ENCODE results near the gene DUSP22. TPM values are rescaled to one million over a fixed set of nuclear protein-coding genes. Genes with fewer than 3 reads are reported as not detected.

Gene DUSP22
- polyA plus RNA-seq, 1 experiment: 5.4 TPM

- Histone ChIP-seq H3K9me3 (ENCODE audit: control insufficient read depth, insufficient read depth, low read length) (peaks cover 40% of the 10 kb centered on the region), H3K27ac (ENCODE audit: low read depth, low read length) (no peak overlapping the region), H3K4me3 (ENCODE audit: low read depth, low read length) (no peak overlapping the region), H3K27me3 (ENCODE audit: control insufficient read depth, insufficient read depth, low read length) (no peaks in the 10 kb centered on the region)
- ChIA-PET CTCF (no interaction called here), POLR2A (no interaction called here)
- no peak for DNase-seq (ENCODE audit: low read depth, low spot score)
- no peak for TF ChIP-seq CTCF (IDR thresholded peaks at IDR 0.05; ENCODE audit: low read depth, low read length)
Measured at GRCh38 chr6:329888-330691, 37.8 kb downstream of the DUSP22 start.

- Histone ChIP-seq H3K9me3 (ENCODE audit: control insufficient read depth, insufficient read depth, low read length) (peaks cover 39% of the 10 kb centered on the region), H3K4me3 (ENCODE audit: low read depth, low read length) (no peak overlapping the region), H3K27me3 (ENCODE audit: control insufficient read depth, insufficient read depth, low read length) (no peaks in the 10 kb centered on the region), H3K27ac (ENCODE audit: low read depth, low read length) (no peak overlapping the region)
- no peak for TF ChIP-seq CTCF (IDR thresholded peaks at IDR 0.05; ENCODE audit: low read depth, low read length)
- no peak for DNase-seq (ENCODE audit: low read depth, low spot score)
- ChIA-PET CTCF (no interaction called here), POLR2A (no interaction called here)
Measured at GRCh38 chr6:330948-331347, 38.7 kb downstream of the DUSP22 start.

- DNase-seq (ENCODE audit: low read depth, low spot score): no peak
- TF ChIP-seq CTCF (IDR thresholded peaks at IDR 0.05; ENCODE audit: low read depth, low read length): no peak
- peaks cover 36% of the 10 kb centered on the region for H3K9me3 ChIP-seq (ENCODE audit: control insufficient read depth, insufficient read depth, low read length)
- ChIA-PET POLR2A (no interaction called here), CTCF (interaction anchor here (1.4 kb wide), 2 partner anchors 24 to 143 kb away, joined by 3 read pairs; no protein-coding TSS in a partner anchor)
- no peak overlapping the region for H3K4me3 ChIP-seq (ENCODE audit: low read depth, low read length)
- H3K27me3 ChIP-seq (ENCODE audit: control insufficient read depth, insufficient read depth, low read length): no peaks in the 10 kb centered on the region
- no peak overlapping the region for H3K27ac ChIP-seq (ENCODE audit: low read depth, low read length)
Measured at GRCh38 chr6:331622-332521, 39.6 kb downstream of the DUSP22 start.

DNA sequence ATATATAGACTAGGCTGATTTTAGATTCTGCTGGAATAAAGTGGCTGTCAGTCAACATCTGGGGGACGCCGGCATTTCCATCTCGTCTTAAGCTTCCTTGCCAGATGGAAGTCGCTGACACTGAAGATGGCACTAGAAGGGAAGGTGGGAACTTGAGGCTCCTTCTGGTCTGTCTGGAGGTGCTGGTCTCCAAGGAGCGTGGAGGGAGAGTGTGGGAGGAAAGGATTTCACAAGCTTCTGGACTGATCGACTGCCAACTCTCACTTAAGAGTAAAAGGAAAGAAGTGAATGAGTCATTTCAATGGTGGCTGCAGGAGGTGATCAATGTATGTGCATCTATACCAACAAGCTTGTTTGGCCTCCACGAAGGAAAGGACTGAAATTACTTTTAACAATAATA, 40.4 kb downstream of the DUSP22 start:
- DNase-seq (ENCODE audit: low read depth, low spot score): no peak
- Histone ChIP-seq H3K27ac (ENCODE audit: low read depth, low read length) (no peak overlapping the region), H3K9me3 (ENCODE audit: control insufficient read depth, insufficient read depth, low read length) (peaks cover 28% of the 10 kb centered on the region), H3K27me3 (ENCODE audit: control insufficient read depth, insufficient read depth, low read length) (no peaks in the 10 kb centered on the region), H3K4me3 (ENCODE audit: low read depth, low read length) (no peak overlapping the region)
- no peak for TF ChIP-seq CTCF (IDR thresholded peaks at IDR 0.05; ENCODE audit: low read depth, low read length)
- POLR2A ChIA-PET: interaction anchor here (0.7 kb wide), 1 partner anchor 142 kb away, joined by 6 read pairs; no protein-coding TSS in a partner anchor
- CTCF ChIA-PET: interaction anchor here (1.4 kb wide), 2 partner anchors 24 to 144 kb away, joined by 3 read pairs; no protein-coding TSS in a partner anchor

All from AG04450 (cell line).